ENCODE data around the gene KLHL18. TPM values are rescaled to one million over a fixed set of nuclear protein-coding genes. Genes with fewer than 3 reads are reported as not detected.

The KLHL18 gene
- total RNA-seq, 4 donors from 2014 or later = 32.7 to 51.0 (median 44.5) TPM

DNA sequence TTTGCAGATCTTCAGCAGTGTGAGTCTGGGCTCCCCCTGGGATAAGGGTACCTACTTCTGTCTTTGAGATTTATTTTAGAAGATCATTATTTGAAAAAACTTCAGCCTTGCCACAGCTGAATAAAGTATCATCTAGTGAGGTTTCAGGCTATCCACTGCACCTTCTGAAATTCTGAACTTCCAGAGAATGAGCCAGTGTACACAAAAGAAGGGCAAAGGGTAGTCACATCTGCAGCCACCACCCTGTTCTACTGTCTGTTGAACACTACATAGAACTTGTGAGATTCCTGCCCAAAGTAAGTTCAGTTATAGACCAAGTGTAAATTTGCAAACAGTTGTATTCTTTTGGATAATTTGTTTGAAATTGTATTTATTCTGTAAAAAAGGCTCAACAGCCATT, 60.1 kb downstream of the KLHL18 start:
- no peak overlapping the region for H3K4me3 ChIP-seq (ENCODE audit: low read depth, poor library complexity, severe bottlenecking)
- intact Hi-C loops (cut with DNase I; ENCODE audit: low total_unique reads) = no loop called here
- no peak for TF ChIP-seq POLR2A (IDR thresholded peaks at IDR 0.05)
- TF ChIP-seq, protein P1, sequence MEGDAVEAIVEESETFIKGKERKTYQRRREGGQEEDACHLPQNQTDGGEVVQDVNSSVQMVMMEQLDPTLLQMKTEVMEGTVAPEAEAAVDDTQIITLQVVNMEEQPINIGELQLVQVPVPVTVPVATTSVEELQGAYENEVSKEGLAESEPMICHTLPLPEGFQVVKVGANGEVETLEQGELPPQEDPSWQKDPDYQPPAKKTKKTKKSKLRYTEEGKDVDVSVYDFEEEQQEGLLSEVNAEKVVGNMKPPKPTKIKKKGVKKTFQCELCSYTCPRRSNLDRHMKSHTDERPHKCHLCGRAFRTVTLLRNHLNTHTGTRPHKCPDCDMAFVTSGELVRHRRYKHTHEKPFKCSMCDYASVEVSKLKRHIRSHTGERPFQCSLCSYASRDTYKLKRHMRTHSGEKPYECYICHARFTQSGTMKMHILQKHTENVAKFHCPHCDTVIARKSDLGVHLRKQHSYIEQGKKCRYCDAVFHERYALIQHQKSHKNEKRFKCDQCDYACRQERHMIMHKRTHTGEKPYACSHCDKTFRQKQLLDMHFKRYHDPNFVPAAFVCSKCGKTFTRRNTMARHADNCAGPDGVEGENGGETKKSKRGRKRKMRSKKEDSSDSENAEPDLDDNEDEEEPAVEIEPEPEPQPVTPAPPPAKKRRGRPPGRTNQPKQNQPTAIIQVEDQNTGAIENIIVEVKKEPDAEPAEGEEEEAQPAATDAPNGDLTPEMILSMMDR (IDR thresholded peaks at IDR 0.05) = no peak
- no peak for DNase-seq (ENCODE audit: low spot score in 2 of 2)

DNA sequence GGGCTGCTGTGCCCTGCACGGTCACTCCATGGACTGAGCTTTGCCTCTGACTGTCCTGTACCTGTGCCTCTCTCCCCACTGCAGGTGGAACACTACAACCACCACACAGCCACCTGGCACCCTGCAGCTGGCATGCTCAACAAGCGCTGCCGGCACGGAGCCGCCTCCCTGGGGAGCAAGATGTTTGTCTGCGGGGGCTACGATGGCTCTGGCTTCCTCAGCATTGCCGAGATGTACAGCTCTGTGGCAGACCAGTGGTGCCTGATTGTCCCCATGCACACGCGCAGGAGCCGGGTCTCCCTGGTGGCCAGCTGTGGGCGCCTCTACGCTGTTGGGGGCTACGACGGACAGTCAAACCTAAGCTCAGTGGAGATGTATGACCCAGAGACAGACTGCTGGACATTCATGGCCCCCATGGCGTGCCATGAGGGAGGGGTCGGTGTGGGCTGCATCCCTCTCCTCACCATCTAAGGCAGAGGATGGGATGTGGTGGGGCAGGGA, 60.8 kb downstream of the KLHL18 start:
- intact Hi-C loops (cut with DNase I; ENCODE audit: low total_unique reads) = no loop called here
- H3K4me3 ChIP-seq (ENCODE audit: low read depth, poor library complexity, severe bottlenecking) = no peak overlapping the region
- TF ChIP-seq, protein P1 (IDR thresholded peaks at IDR 0.05) = no peak
- TF ChIP-seq POLR2A (IDR thresholded peaks at IDR 0.05) = no peak
- no peak for DNase-seq (ENCODE audit: low spot score in 2 of 2)
- 94 to 95% methylated on average over 16 to 17 of the region's 17 CpGs for WGBS, 2 donors

DNA sequence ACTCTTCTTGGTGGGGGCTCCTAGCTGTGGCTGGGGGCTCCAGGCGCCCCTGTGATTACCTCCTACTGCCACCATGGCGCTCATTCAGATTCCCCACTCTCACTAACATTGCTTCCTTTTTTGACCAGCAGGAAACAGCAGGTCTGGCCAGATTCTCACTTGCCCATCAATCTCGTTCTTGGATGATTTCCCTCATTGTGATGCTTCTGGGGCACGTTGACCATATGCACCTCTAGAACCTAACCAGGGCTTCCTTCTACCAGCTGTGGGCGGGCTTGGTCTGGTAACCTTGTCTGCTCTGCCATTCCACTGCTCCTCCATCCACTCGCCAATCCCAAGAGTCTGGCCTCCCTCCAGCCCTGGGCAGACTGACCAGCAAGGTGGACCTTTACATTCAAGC, 62.2 kb downstream of the KLHL18 start:
- WGBS, 2 donors = 85 to 87% methylated on average over 6 of the region's 6 CpGs
- intact Hi-C loops (cut with DNase I; ENCODE audit: low total_unique reads) = no loop called here
- TF ChIP-seq, protein P1 (IDR thresholded peaks at IDR 0.05) = no peak
- no peak for TF ChIP-seq POLR2A (IDR thresholded peaks at IDR 0.05)
- DNase-seq (ENCODE audit: low spot score in 2 of 2) = no peak
- no peak overlapping the region for H3K4me3 ChIP-seq (ENCODE audit: low read depth, poor library complexity, severe bottlenecking)

DNA sequence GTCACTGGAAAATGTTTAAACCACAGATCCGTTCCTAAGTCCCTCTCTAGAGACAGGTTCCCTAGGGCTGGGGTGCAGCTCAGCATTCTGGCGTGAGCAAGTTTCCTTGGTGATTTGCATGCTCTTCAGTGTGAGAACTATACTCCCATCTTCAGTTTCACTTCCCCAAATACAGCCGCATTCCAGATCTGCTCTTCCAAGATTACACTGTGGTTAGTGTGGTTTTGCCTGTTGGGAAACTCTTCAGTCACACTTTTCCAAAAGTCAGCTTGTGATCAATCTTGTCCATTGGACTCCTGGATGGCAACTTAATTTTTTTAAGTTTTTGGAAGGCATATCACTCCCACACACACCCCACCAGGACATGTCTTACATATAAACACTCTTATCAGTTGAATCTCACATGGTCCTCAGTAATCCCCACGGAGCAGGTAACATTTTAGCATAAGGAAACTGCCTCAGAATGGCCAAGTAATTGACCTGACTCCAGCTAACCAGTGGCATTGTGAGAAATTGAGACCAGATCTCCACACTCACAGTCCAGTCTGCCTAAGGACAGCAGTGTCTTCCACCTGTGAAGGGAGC, 64.6 kb downstream of the KLHL18 start:
- H3K4me3 ChIP-seq (ENCODE audit: low read depth, poor library complexity, severe bottlenecking) = no peak overlapping the region
- DNase-seq (ENCODE audit: low spot score in 2 of 2) = peak in 1 of 2 donors; percentile 16
- TF ChIP-seq, protein P1 (IDR thresholded peaks at IDR 0.05) = no peak
- intact Hi-C loops (cut with DNase I; ENCODE audit: low total_unique reads) = no loop called here
- 49 to 53% methylated on average over 4 of the region's 4 CpGs for WGBS, 2 donors

DNA sequence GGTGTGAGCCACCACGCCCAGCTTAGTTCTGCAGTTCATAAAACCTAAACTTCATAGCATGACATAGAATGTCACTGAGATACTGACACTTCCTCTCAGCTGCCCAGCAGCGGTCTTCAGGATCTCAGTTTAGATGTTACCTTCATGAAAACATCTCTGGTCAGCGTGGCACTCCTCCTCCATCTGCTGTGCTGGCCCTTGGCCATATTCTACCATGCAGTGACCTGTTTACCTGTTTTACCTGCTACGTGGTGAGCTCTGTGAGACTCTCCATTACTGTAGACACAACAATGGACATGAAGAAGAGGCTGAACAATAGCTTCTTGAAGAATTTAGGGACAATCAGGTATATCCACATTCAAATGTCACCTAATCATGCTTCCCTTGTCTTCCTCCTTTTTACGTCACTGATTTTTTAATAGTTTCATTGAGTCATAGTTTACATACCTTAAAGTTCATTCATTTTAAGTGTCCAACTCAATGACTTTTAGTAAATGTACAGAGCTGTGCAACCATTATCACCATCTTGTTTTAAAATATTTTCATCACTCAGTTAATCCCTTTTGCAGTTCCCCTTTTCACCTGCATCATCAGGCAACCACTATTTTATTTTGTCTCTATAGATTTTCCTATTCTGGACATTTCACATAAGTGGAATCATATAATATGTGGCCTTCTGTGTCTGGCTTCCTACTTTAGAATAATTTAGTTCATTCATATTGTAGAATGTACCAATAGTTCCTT, 65.8 kb downstream of the KLHL18 start:
- DNase-seq (ENCODE audit: low spot score in 2 of 2) = no peak
- intact Hi-C loops (cut with DNase I; ENCODE audit: low total_unique reads) = no loop called here
- no peak overlapping the region for H3K4me3 ChIP-seq (ENCODE audit: low read depth, poor library complexity, severe bottlenecking)
- TF ChIP-seq, protein P1 (IDR thresholded peaks at IDR 0.05) = no peak
- TF ChIP-seq POLR2A (IDR thresholded peaks at IDR 0.05) = no peak
- WGBS, 2 donors = 89 to 96% methylated on average over 5 of the region's 5 CpGs

All from lower leg skin (tissue), 4 donors.